ENCODE measurements around the gene SPATA31D4.

DNA sequence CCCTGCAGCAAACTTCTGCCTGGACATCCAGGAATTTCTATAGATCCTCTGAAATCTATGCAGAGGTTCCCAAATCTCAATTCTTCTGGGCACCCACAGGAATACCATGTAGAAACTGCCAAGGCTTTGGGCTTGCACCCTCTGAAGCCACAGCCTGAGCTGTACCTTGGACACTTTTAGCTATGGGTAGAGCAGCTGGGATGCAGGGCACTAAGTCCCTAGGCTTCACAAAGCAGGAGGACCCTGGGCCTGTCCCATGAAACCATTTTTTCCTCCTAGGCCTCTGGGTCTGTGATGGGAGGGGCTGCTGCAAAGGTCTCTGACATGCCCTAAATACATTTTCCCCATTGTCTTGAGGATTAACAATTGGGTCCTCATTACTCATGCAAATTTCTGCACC lies 27.4 kb downstream of the SPATA31D4 start:
- TF ChIP-seq, protein P1, sequence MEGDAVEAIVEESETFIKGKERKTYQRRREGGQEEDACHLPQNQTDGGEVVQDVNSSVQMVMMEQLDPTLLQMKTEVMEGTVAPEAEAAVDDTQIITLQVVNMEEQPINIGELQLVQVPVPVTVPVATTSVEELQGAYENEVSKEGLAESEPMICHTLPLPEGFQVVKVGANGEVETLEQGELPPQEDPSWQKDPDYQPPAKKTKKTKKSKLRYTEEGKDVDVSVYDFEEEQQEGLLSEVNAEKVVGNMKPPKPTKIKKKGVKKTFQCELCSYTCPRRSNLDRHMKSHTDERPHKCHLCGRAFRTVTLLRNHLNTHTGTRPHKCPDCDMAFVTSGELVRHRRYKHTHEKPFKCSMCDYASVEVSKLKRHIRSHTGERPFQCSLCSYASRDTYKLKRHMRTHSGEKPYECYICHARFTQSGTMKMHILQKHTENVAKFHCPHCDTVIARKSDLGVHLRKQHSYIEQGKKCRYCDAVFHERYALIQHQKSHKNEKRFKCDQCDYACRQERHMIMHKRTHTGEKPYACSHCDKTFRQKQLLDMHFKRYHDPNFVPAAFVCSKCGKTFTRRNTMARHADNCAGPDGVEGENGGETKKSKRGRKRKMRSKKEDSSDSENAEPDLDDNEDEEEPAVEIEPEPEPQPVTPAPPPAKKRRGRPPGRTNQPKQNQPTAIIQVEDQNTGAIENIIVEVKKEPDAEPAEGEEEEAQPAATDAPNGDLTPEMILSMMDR (IDR thresholded peaks at IDR 0.05) = no peak
- no peak for TF ChIP-seq POLR2A (IDR thresholded peaks at IDR 0.05)
